HG03135 (cell line): ENCODE measurements around the gene EMD.
A peak's percentile ranks its signal among the peaks of the same experiment; 100 is the strongest.
"Not testable (repeated sequence)": the region's sequence is repeated elsewhere in the genome, so short reads cannot be mapped to it uniquely, and the experiment has no call there.

Experiments
- ATAC-seq: cut with Tn5 transposase; IDR thresholded peaks from one replicate; pipeline ENCODE4 v1.9.1; 2021; ENCODE audit warnings: mild to moderate bottlenecking, moderate library complexity; ENCODE audit not compliant: unreplicated experiment

EMD gene

GRCh38 chrX:154371017-154371788, 7.9 kb upstream of the EMD start:
- peak; percentile 59 for ATAC-seq

GRCh38 chrX:154371789-154372300, 7.2 kb upstream of the EMD start:
- peak; percentile 5 for ATAC-seq

GRCh38 chrX:154372612-154373022, 6.5 kb upstream of the EMD start:
- no peak for ATAC-seq

- no peak for ATAC-seq
Measured at GRCh38 chrX:154373340-154374306, 5.5 kb upstream of the EMD start.

GRCh38 chrX:154374313-154375155, 4.6 kb upstream of the EMD start, which contains the start of gene FLNA:
Gene FLNA, minus strand, starts transcription at chrX:154374634. Its CDS starts 3,389 bp downstream, at chrX:154371245.
- no peak for ATAC-seq

- no peak for ATAC-seq
Measured at GRCh38 chrX:154375156-154375504, 4.0 kb upstream of the EMD start.

GRCh38 chrX:154376774-154377173, 2.3 kb upstream of the EMD start:
- no peak for ATAC-seq

GRCh38 chrX:154378059-154378798, 866 bp upstream of the EMD start:
- ATAC-seq, result peak; percentile 2

GRCh38 chrX:154379569-154379951, 465 bp downstream of the EMD start:
- ATAC-seq, result no peak

GRCh38 chrX:154380153-154380552, 1.1 kb downstream of the EMD start:
- no peak for ATAC-seq

GRCh38 chrX:154380787-154381186, 1.7 kb downstream of the EMD start:
- ATAC-seq, result no peak

GRCh38 chrX:154381271-154381670, 2.2 kb downstream of the EMD start:
- ATAC-seq, result no peak

- no peak for ATAC-seq
Measured at GRCh38 chrX:154382483-154383069, 3.5 kb downstream of the EMD start.

GRCh38 chrX:154383359-154384283, 4.5 kb downstream of the EMD start:
- no peak for ATAC-seq

GRCh38 chrX:154384284-154384892, 5.3 kb downstream of the EMD start:
- no peak for ATAC-seq

GRCh38 chrX:154388094-154388493, 9.0 kb downstream of the EMD start:
- peak; percentile 32 for ATAC-seq

- not testable (repeated sequence) for ATAC-seq
Measured at GRCh38 chrX:154388649-154389048, 9.6 kb downstream of the EMD start.
